B cell (primary cell): ENCODE data around the gene WWC2. TPM values are rescaled to one million over a fixed set of nuclear protein-coding genes. Genes with fewer than 3 reads are reported as not detected.

Source experiments
- ATAC-seq: fragments of 200-7000 bp; cut with Tn5 transposase; one replicate; pipeline ENCODE4 v1.10.0; 2021; ENCODE audit warnings: low read depth, mild to moderate bottlenecking, moderate number of reproducible peaks, moderate library complexity
- CTCF ChIA-PET: fragments of 350-600 bp; sonication (Branson Sonifier 250); formaldehyde crosslinking; loops from one replicate; lab custom pipeline; 2021; ENCODE audit warnings: antibody characterized with exemption, inconsistent platforms; lab: Charles Lee
- POLR2A ChIA-PET: fragments of 350-600 bp; sonication (Branson Sonifier 250); formaldehyde crosslinking; loops from one replicate; lab custom pipeline; 2021; ENCODE audit warnings: antibody characterized with exemption; lab: Charles Lee
- DNase-seq: peaks from one replicate; pipeline ENCODE4 v3.0.0; 2013
- H2AFZ ChIP-seq: 2 replicates; pipeline ENCODE4 v1.6.1; 2012; ENCODE audit warnings: mild to moderate bottlenecking, low read depth, low read length; ENCODE audit not compliant: insufficient read depth, poor library complexity, severe bottlenecking
- H3K27ac ChIP-seq, 2 donors: 1 replicate in 1 of 2; 2 replicates in 1 of 2; pipeline ENCODE4 v1.5.1; 2012 to 2013; ENCODE audit warnings: low read length in 2 of 2, mild to moderate bottlenecking in 2 of 2, moderate library complexity in 1 of 2
- H3K27me3 ChIP-seq, 4 experiments: fragments of 200-600 bp in 1 of 4; sonication (generic) in 1 of 4; replicated peaks in 1 of 4; 1 replicate in 2 of 4; 2 replicates in 2 of 4; pipeline versions ENCODE4 v1.6.1 to v1.7.0; 2013 to 2016; ENCODE audit warnings: low read length in 3 of 4, mild to moderate bottlenecking in 2 of 4, mixed read lengths in 1 of 4, moderate library complexity in 1 of 4; ENCODE audit not compliant: insufficient read depth in 4 of 4, control insufficient read depth in 3 of 4; ENCODE audit errors: control extremely low read depth in 1 of 4
- H3K36me3 ChIP-seq, 2 experiments: replicated peaks in 1 of 2; 1 replicate in 1 of 2; 2 replicates in 1 of 2; pipeline versions ENCODE4 v1.6.1 to v1.7.1; 2013; ENCODE audit warnings: low read length in 1 of 2; ENCODE audit not compliant: insufficient read depth in 2 of 2, control insufficient read depth in 1 of 2; ENCODE audit errors: control extremely low read depth in 1 of 2, extremely low read depth in 1 of 2
- H3K4me1 ChIP-seq, 2 donors: fragments of 200-600 bp in 1 of 2; sonication (generic) in 1 of 2; 1 replicate in 1 of 2; 2 replicates in 1 of 2; pipeline versions ENCODE4 v1.5.1 to v1.6.1; 2013 to 2017; ENCODE audit warnings: low read length in 2 of 2; ENCODE audit not compliant: control insufficient read depth in 2 of 2, insufficient read depth in 2 of 2
- H3K4me2 ChIP-seq: replicated peaks from 2 replicates; pipeline ENCODE3; 2012; ENCODE audit warnings: mild to moderate bottlenecking, low read depth, low read length; ENCODE audit not compliant: poor library complexity, severe bottlenecking
- H3K4me3 ChIP-seq, 5 experiments: fragments of 200-600 bp in 1 of 5; sonication (generic) in 1 of 5; 1 replicate in 3 of 5; 2 replicates in 2 of 5; pipeline versions ENCODE4 v1.5.1 to v1.7.0; 2011 to 2016; ENCODE audit warnings: low read length in 4 of 5, mild to moderate bottlenecking in 4 of 5, low read depth in 2 of 5, control low read depth in 1 of 5, moderate library complexity in 1 of 5; ENCODE audit not compliant: insufficient read depth in 1 of 5; ENCODE audit errors: control extremely low read depth in 1 of 5, extremely low read depth in 1 of 5
- H3K79me2 ChIP-seq: fragments of 200-600 bp; sonication (generic); one replicate; pipeline ENCODE4 v1.6.0; 2016; ENCODE audit warnings: low read length; ENCODE audit not compliant: control insufficient read depth, insufficient read depth
- H3K9ac ChIP-seq: fragments of 200-600 bp; sonication (generic); 2 replicates; pipeline ENCODE4 v1.6.1; 2017; ENCODE audit warnings: mild to moderate bottlenecking, low read length, moderate library complexity
- H3K9me3 ChIP-seq, 3 donors: one replicate each; pipeline versions ENCODE4 v1.6.1 to v1.7.1; 2013; ENCODE audit warnings: low read length in 2 of 3; ENCODE audit not compliant: control insufficient read depth in 2 of 3, insufficient read depth in 1 of 3; ENCODE audit errors: control extremely low read depth in 1 of 3
- H4K20me1 ChIP-seq: 2 replicates; pipeline ENCODE4 v1.6.0; 2012; ENCODE audit warnings: mild to moderate bottlenecking, low read length; ENCODE audit not compliant: insufficient read depth, control insufficient read depth, poor library complexity, severe bottlenecking
- H3K27ac Mint-ChIP-seq: one replicate; pipeline ENCODE4 v1.8.0; 2021; ENCODE audit warnings: mixed read lengths
- H3K27me3 Mint-ChIP-seq: one replicate; pipeline ENCODE4 v1.8.0; 2021; ENCODE audit warnings: mixed read lengths
- H3K4me1 Mint-ChIP-seq: one replicate; pipeline ENCODE4 v1.8.0; 2021; ENCODE audit warnings: mixed read lengths
- H3K4me3 Mint-ChIP-seq: one replicate; pipeline ENCODE4 v1.8.0; 2021; ENCODE audit warnings: mixed read lengths
- H3K9me3 Mint-ChIP-seq: one replicate; pipeline ENCODE4 v1.8.0; 2022; ENCODE audit warnings: mixed read lengths; ENCODE audit not compliant: insufficient read depth
- EZH2 ChIP-seq: IDR thresholded peaks from 2 replicates; pipeline ENCODE4 v1.6.1; 2012; ENCODE audit warnings: borderline replicate concordance, low read depth, mild to moderate bottlenecking, moderate library complexity, low read length; ENCODE audit not compliant: insufficient read depth, poor library complexity, severe bottlenecking
- WGBS: methylation state at CpG from one replicate; pipeline ENCODE4 v1.1.5; 2013; ENCODE audit warnings: missing lambda C conversion rate; ENCODE audit not compliant: insufficient coverage; 5-methylcytosine and 5-hydroxymethylcytosine counted together
- intact Hi-C: fragments of 100-400 bp; cut with micrococcal nuclease; formaldehyde crosslinking; loops from one replicate; pipeline ENCODE4 v1.10.0; 2022
- polyA plus RNA-seq: library from polyadenylated mRNA; depleted of rRNA; stranded (reverse); fragments of >200 nt; gene quantifications from 2 replicates; pipeline ENCODE4 v1.2.3, GENCODE V29; 2012
- total RNA-seq, 2 donors: library from RNA; stranded (reverse); fragments of 120-200 nt in 1 of 2; gene quantifications; 1 replicate in 1 of 2; 2 replicates in 1 of 2; pipeline versions ENCODE4 v1.2.3 to v1.2.4, GENCODE V29; 2013 to 2022
- TF ChIP-seq, protein P1 (sequence below): fragments of 200-600 bp; IDR thresholded peaks from one replicate; pipeline ENCODE4 v1.8.0; 2022; ENCODE audit warnings: antibody characterized with exemption, mild to moderate bottlenecking

The WWC2 gene
- total and polyA plus RNA-seq, 2 donors (not counting 1 experiment from before 2014, with no cell fraction given) = 0.07 to 0.32 TPM

DNA sequence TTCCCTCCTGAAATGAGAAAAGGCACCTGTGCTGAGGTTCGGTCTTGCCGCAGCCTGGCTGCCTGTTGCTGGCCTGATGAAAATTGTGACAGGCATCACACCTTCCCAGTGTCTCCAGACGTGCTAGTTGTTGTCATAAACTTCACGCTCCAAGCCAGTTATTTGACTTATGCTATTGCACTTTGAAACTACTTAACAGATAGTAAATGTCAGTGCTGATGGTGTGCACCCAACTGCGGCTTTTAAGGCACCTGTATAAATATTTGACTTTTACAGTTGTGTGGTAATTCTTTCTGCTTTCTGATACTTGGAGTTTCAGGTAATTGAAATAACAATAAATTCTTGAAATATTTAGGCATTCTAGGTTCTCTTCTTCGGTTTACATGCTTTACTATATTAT, 1.8 kb downstream of the WWC2 start:
- TF ChIP-seq, protein P1, sequence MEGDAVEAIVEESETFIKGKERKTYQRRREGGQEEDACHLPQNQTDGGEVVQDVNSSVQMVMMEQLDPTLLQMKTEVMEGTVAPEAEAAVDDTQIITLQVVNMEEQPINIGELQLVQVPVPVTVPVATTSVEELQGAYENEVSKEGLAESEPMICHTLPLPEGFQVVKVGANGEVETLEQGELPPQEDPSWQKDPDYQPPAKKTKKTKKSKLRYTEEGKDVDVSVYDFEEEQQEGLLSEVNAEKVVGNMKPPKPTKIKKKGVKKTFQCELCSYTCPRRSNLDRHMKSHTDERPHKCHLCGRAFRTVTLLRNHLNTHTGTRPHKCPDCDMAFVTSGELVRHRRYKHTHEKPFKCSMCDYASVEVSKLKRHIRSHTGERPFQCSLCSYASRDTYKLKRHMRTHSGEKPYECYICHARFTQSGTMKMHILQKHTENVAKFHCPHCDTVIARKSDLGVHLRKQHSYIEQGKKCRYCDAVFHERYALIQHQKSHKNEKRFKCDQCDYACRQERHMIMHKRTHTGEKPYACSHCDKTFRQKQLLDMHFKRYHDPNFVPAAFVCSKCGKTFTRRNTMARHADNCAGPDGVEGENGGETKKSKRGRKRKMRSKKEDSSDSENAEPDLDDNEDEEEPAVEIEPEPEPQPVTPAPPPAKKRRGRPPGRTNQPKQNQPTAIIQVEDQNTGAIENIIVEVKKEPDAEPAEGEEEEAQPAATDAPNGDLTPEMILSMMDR = no peak
- no peak for TF ChIP-seq EZH2
- Histone ChIP-seq H3K79me2 (no peaks in the 10 kb centered on the region), H3K9me3 (peaks cover 0 to 16% (median 0%) of the 10 kb centered on the region in 3 donors), H3K27ac (no peak overlapping the region), H3K9ac (no peak overlapping the region), H3K36me3 (no peaks in the 10 kb centered on the region), H2AFZ (no peak overlapping the region), H3K27me3 (peaks cover 0 to 38% (median 23%) of the 10 kb centered on the region in 4 experiments), H3K4me2 (no peak overlapping the region), H4K20me1 (no peaks in the 10 kb centered on the region), H3K4me1 (peaks cover 19% of the 10 kb centered on the region in 2 donors), H3K4me3 (no peak overlapping the region)
- Mint-ChIP-seq H3K9me3 (no peaks in the 10 kb centered on the region), H3K4me3 (peak overlapping the region; percentile 70), H3K27me3 (peaks cover 48% of the 10 kb centered on the region), H3K4me1 (peaks cover 8% of the 10 kb centered on the region), H3K27ac (no peak overlapping the region)
- ChIA-PET CTCF (no interaction called here), POLR2A (no interaction called here)
- WGBS = 94% methylated on average over 4 of the region's 6 CpGs
- DNase-seq = no peak
- no peak for ATAC-seq
- intact Hi-C loops = no loop called here

DNA sequence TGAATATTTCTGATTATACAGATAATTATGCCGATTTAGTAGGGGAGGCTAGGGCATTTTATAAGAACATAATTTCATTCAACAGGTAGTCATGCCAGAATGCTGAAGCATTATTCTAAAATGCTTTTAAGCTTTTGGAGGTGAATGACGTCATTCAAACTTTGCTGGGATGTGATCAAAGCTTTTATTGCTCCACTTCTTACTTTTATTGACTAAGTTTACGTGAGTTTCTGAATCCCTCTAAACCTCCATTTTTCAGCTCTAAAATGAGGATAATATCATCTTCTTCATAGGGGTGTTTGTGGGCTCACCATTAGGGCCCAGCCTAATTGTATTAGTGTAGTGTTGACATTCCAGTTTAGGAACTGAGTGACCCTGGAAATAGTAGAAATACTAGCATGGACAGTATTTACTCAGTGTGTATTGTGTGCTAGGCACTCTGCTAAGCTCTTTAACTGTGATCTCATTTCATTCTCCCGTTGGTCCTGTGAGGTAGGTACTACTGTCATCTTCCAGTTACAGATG, 3.0 kb downstream of the WWC2 start:
- H3K9me3 Mint-ChIP-seq = no peaks in the 10 kb centered on the region
- Histone ChIP-seq H4K20me1 (no peaks in the 10 kb centered on the region), H3K4me3 (no peak overlapping the region), H3K79me2 (no peaks in the 10 kb centered on the region), H3K9ac (no peak overlapping the region), H3K9me3 (peaks cover 0 to 16% (median 0%) of the 10 kb centered on the region in 3 donors), H2AFZ (no peak overlapping the region), H3K36me3 (no peaks in the 10 kb centered on the region), H3K27ac (no peak overlapping the region), H3K27me3 (peaks cover 0 to 30% (median 19%) of the 10 kb centered on the region in 4 experiments), H3K4me2 (no peak overlapping the region), H3K4me1 (peaks cover 19% of the 10 kb centered on the region in 2 donors)
- DNase-seq (no peak), ATAC-seq (no peak)
- ChIA-PET CTCF (no interaction called here), POLR2A (no interaction called here)
- H3K27me3 Mint-ChIP-seq = peaks cover 43% of the 10 kb centered on the region
- WGBS = 71% methylated on average over 1 of the region's 4 CpGs
- H3K4me3 Mint-ChIP-seq = no peak overlapping the region
- no peak overlapping the region for H3K27ac Mint-ChIP-seq
- intact Hi-C loops = no loop called here
- no peak for TF ChIP-seq EZH2
- TF ChIP-seq, protein P1 = no peak
- H3K4me1 Mint-ChIP-seq = peaks cover 8% of the 10 kb centered on the region
